ENCODE results near the gene OR56A4.
"Not testable (repeated sequence)": the region's sequence is repeated elsewhere in the genome, so short reads cannot be mapped to it uniquely, and the experiment has no call there.

OR56A4 gene

GRCh38 chr11:5992150-5992549 lies 14.6 kb downstream of the OR56A4 start:
- DNase-seq (ENCODE audit: insufficient read length, low spot score) (no peak), FAIRE-seq (no peak)
- TF ChIP-seq POLR2A (IDR thresholded peaks at IDR 0.05; ENCODE audit: low read depth, low read length), result no peak

- no peak for TF ChIP-seq POLR2A (IDR thresholded peaks at IDR 0.05; ENCODE audit: low read depth, low read length)
- FAIRE-seq (no peak), DNase-seq (ENCODE audit: insufficient read length, low spot score) (no peak)
Measured at GRCh38 chr11:5989203-5989602, 17.5 kb downstream of the OR56A4 start.

DNA sequence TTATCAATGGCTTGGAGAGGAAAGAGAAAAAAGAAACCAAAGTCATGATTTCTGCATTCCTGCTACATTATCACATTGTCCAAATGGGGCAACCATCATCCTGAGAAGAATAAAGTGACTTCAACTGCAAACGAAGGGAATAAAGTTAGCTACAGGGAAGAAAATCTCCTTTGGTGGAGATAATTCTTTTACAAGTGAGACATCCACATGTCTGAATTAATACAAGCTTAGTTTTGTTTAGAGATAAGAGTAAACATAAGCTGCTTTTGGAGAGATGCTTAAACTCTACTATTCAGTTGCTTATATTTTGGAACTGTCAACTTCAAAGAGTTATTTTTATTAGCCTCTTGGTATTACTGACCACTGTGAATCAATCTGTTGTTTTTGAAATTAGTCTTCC lies 19.9 kb downstream of the OR56A4 start, which contains the start of gene OR52L1:
Gene OR52L1 (minus strand): TSS at position 101 of the 400 bp plus-strand sequence. CDS start 55 bp downstream, at position 46.
- TF ChIP-seq POLR2A (IDR thresholded peaks at IDR 0.05; ENCODE audit: low read depth, low read length), result no peak
- FAIRE-seq, result no peak
- DNase-seq (ENCODE audit: insufficient read length, low spot score), result no peak

- no peak for DNase-seq (ENCODE audit: insufficient read length, low spot score)
- no peak for FAIRE-seq
Measured at GRCh38 chr11:5983443-5983842, 23.3 kb downstream of the OR56A4 start.

GRCh38 chr11:5973530-5973929 lies 33.2 kb downstream of the OR56A4 start:
- no peak for FAIRE-seq
- DNase-seq (ENCODE audit: insufficient read length, low spot score), result no peak
- no peak for TF ChIP-seq POLR2A (IDR thresholded peaks at IDR 0.05; ENCODE audit: low read depth, low read length)

More at GRCh38 chr11:5983443-5983842, 23.3 kb downstream of the OR56A4 start:
- no peak for TF ChIP-seq POLR2A (IDR thresholded peaks at IDR 0.05; ENCODE audit: low read depth, low read length)

DNA sequence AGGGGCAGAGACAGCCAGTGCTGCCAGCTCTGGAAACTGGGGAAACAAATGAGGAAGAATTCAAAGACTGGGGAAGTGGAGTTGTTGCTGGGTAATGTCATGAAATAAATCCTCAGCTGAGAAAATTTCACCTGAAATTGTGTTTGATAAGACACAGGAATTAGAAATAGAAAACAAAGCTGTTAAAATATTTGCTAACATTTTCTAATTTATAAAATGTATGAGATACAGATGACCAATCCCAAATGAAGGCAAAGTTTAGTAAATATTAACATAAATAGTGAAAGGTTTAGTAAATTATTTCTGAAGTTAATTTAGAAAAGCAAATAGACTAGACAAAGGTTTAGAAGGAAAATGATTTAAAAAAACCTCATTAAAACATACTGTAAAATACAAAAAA lies 38.4 kb downstream of the OR56A4 start, which contains the start of gene OR56A5:
Gene OR56A5 (minus strand): TSS at position 101 of the 400 bp plus-strand sequence. CDS start 0 bp downstream, at position 101.
- no peak for TF ChIP-seq POLR2A (IDR thresholded peaks at IDR 0.05; ENCODE audit: low read depth, low read length)
- no peak for FAIRE-seq

DNA sequence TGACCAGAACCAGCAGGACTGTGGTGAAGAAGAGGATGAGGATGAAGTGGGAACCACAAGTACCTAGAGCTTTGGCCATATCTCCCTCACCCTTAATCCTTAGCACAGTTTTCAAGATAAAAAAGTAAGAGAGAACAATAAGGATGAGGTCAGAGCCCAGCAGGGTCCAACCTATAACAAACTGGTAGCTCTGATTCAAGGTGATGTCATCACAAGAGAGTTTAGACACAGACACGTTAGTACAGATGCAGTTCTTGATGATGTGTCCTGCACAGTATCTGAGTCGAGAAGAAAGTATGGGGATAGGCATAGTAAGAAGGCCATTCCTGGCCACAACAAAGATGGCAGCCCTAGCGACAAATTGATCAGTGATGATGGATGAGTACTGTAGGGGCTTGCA lies 39.0 kb downstream of the OR56A4 start:
- no peak for FAIRE-seq
- DNase-seq (ENCODE audit: insufficient read length, low spot score), result no peak
- no peak for TF ChIP-seq POLR2A (IDR thresholded peaks at IDR 0.05; ENCODE audit: low read depth, low read length)

More for the DNA sequence above, 38.4 kb downstream of the OR56A4 start, which contains the start of gene OR56A5:
- no peak for DNase-seq (ENCODE audit: insufficient read length, low spot score)

- DNase-seq (ENCODE audit: insufficient read length, low spot score) (no peak), FAIRE-seq (no peak)
- TF ChIP-seq POLR2A (IDR thresholded peaks at IDR 0.05; ENCODE audit: low read depth, low read length), result no peak
Measured at GRCh38 chr11:5966958-5967357, 39.8 kb downstream of the OR56A4 start.

GRCh38 chr11:5960704-5961320 lies 45.9 kb downstream of the OR56A4 start:
- FAIRE-seq; DNase-seq (ENCODE audit: insufficient read length, low spot score): not testable (repeated sequence)

DNA sequence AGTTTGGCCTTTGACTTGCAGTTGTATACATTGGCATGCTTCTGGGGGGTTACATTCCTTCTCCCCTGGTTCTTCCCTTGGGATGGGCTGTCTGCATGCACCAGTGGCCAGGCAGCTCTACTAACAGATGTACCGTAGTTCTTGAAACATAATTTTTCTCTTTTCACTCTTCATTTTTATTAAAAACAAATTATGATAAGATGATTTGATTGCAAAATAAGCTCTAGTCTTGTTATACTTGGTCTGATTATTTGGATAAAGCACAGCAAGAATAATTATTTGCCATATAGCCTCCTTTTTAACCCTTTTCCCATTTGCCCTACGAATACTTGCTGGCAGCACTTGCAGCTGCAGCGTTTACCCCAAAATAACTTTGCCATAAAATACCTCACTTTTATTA lies 51.2 kb downstream of the OR56A4 start:
- TF ChIP-seq POLR2A (IDR thresholded peaks at IDR 0.05; ENCODE audit: low read depth, low read length), result no peak
- FAIRE-seq (no peak), DNase-seq (ENCODE audit: insufficient read length, low spot score) (no peak)

Data from H54 (cell line).